ENCODE data around the gene ETNK2. TPM values are rescaled to one million over a fixed set of nuclear protein-coding genes. Genes with fewer than 3 reads are reported as not detected.

Gene ETNK2
- total and polyA plus RNA-seq, 2 of the 13 experiments (the other 11 are each of a cell fraction or from before 2014, with no cell fraction given), result 15.5 to 42.8 TPM

GRCh38 chr1:204125759-204126351, 26.0 kb downstream of the ETNK2 start:
- in situ Hi-C loops (cut with HindIII; ENCODE audit: extremely low pct_ligation_motif_present, low pct_unique_long_range_greater_than_20kb) (loop anchor here (5.0 kb wide), 2 partner anchors 44 to 254 kb away; no protein-coding TSS in a partner anchor), intact Hi-C loops (cut with micrococcal nuclease; ENCODE audit: unreplicated experiment) (no loop called here)
- H3K4me2 ChIP-seq (ENCODE audit: low read depth, low read length), result no peak overlapping the region
- H3K9me3 ChIP-seq (ENCODE audit: low read length), result no peaks in the 10 kb centered on the region
- peaks cover 21 to 49% of the 10 kb centered on the region in 2 experiments for H3K36me3 ChIP-seq (replicated peaks in 1 of 2; ENCODE audit: control insufficient read depth in 1 of 2, insufficient read depth in 2 of 2, low read length in 2 of 2)
- CTCF ChIA-PET (ENCODE audit: low intra/inter-chr PET ratio, low total read pairs), result no interaction called here
- H3K9ac ChIP-seq (ENCODE audit: insufficient read depth, low read depth, low read length), result no peak overlapping the region
- ATAC-seq, result no peak
- H4K20me1 ChIP-seq (ENCODE audit: insufficient read depth, low read length), result no peaks in the 10 kb centered on the region
- H3K27ac ChIP-seq (ENCODE audit: extremely low read length, insufficient read depth, low read length), result no peak overlapping the region
- TF ChIP-seq RBM22 (optimal IDR thresholded peaks at IDR 0.05; ENCODE audit: low read length), result peak; percentile 48
- TF ChIP-seq AGO2 (optimal IDR thresholded peaks at IDR 0.05; ENCODE audit: low read depth, low read length), result peak; percentile 74
- no peak for TF ChIP-seq ZNF703 (CRISPR knock-in tag; IDR thresholded peaks at IDR 0.05; ENCODE audit: borderline replicate concordance)
- no TSS peak for BruUV-seq (replicated peaks)
- no peak for FAIRE-seq
- H3K27me3 ChIP-seq (ENCODE audit: control insufficient read depth in 1 of 2, insufficient read depth in 2 of 2, low read length in 2 of 2), result no peaks in the 10 kb centered on the region
- no peak for DNase-seq (ENCODE audit: low spot score)
- H2AFZ ChIP-seq (ENCODE audit: low read length), result no peak overlapping the region
- peaks cover 32% of the 10 kb centered on the region for H3K4me1 ChIP-seq (ENCODE audit: insufficient read depth, low read length)
- POLR2A ChIA-PET, result interaction anchor here (0.5 kb wide), 1 partner anchor 20 kb away, joined by 3 read pairs; no protein-coding TSS in a partner anchor
- no peaks in the 10 kb centered on the region for H3K79me2 ChIP-seq (ENCODE audit: insufficient read depth, low read length)
- no peak overlapping the region for H3K4me3 ChIP-seq (replicated peaks in 1 of 3; ENCODE audit: insufficient read depth in 1 of 3, low read depth in 2 of 3, low read length in 3 of 3)
- 97% methylated on average over 12 of the region's 18 CpGs for WGBS (ENCODE audit: low lambda C conversion rate)

- CTCF ChIA-PET (ENCODE audit: low intra/inter-chr PET ratio, low total read pairs), result no interaction called here
- in situ Hi-C loops (cut with HindIII; ENCODE audit: extremely low pct_ligation_motif_present, low pct_unique_long_range_greater_than_20kb), result loop anchor here (5.0 kb wide), 2 partner anchors 42 to 252 kb away; no protein-coding TSS in a partner anchor
- Histone ChIP-seq H4K20me1 (ENCODE audit: insufficient read depth, low read length) (no peaks in the 10 kb centered on the region), H3K4me3 (replicated peaks in 1 of 3; ENCODE audit: insufficient read depth in 1 of 3, low read depth in 2 of 3, low read length in 3 of 3) (no peak overlapping the region), H3K4me1 (ENCODE audit: insufficient read depth, low read length) (peaks cover 31% of the 10 kb centered on the region), H3K27me3 (ENCODE audit: control insufficient read depth in 1 of 2, insufficient read depth in 2 of 2, low read length in 2 of 2) (no peaks in the 10 kb centered on the region), H2AFZ (ENCODE audit: low read length) (no peak overlapping the region), H3K9ac (ENCODE audit: insufficient read depth, low read depth, low read length) (no peak overlapping the region), H3K36me3 (replicated peaks in 1 of 2; ENCODE audit: control insufficient read depth in 1 of 2, insufficient read depth in 2 of 2, low read length in 2 of 2) (peaks cover 24 to 58% of the 10 kb centered on the region in 2 experiments), H3K27ac (ENCODE audit: extremely low read length, insufficient read depth, low read length) (no peak overlapping the region), H3K9me3 (ENCODE audit: low read length) (no peaks in the 10 kb centered on the region), H3K79me2 (ENCODE audit: insufficient read depth, low read length) (no peaks in the 10 kb centered on the region), H3K4me2 (ENCODE audit: low read depth, low read length) (no peak overlapping the region)
- 97% methylated on average over 10 of the region's 22 CpGs for WGBS (ENCODE audit: low lambda C conversion rate)
- POLR2A ChIA-PET, result no interaction called here
- ATAC-seq (no peak), FAIRE-seq (no peak), DNase-seq (ENCODE audit: low spot score) (no peak)
- no TSS peak for BruUV-seq (replicated peaks)
- TF ChIP-seq AGO2 (optimal IDR thresholded peaks at IDR 0.05; ENCODE audit: low read depth, low read length) (peak; percentile 55), ZNF382 (CRISPR knock-in tag; IDR thresholded peaks at IDR 0.05; ENCODE audit: borderline replicate concordance) (no peak), RBM22 (optimal IDR thresholded peaks at IDR 0.05; ENCODE audit: low read length) (peak; percentile 56)
- intact Hi-C loops (cut with micrococcal nuclease; ENCODE audit: unreplicated experiment), result no loop called here
Measured at GRCh38 chr1:204124639-204125038, 27.2 kb downstream of the ETNK2 start.
